Fibroblast of the aortic adventitia (primary cell): ENCODE data around the gene CLCN5. TPM values are rescaled to one million over a fixed set of nuclear protein-coding genes. Genes with fewer than 3 reads are reported as not detected.
A peak's percentile ranks its signal among the peaks of the same experiment; 100 is the strongest.

ENCODE experiments used
- DNase-seq: peaks from one replicate; pipeline ENCODE4 v3.0.0-alpha.2; 2010; ENCODE audit warnings: low read depth
- H3K4me3 ChIP-seq: 2 replicates; pipeline ENCODE4 v1.5.1; 2011; ENCODE audit warnings: low read depth, mild to moderate bottlenecking, control low read depth, low read length, moderate library complexity
- small RNA-seq: library from RNA; depleted of rRNA; stranded (forward); fragments of <200 nt; gene quantifications from one replicate; pipeline ENCODE3, GENCODE V24; 2012
- total RNA-seq: library from RNA; depleted of rRNA; stranded (reverse); fragments of >200 nt; gene quantifications from 2 replicates; pipeline ENCODE4 v1.2.3, GENCODE V29; 2012; ENCODE audit warnings: low replicate concordance
- TF ChIP-seq, protein P1 (sequence below): IDR thresholded peaks from 2 replicates; pipeline ENCODE4 v1.5.1; 2011; ENCODE audit warnings: mild to moderate bottlenecking, low read length, control low read depth, inconsistent platforms; ENCODE audit not compliant: insufficient read depth

CLCN5 gene
- total RNA-seq, 1 donor: 13.5 TPM

DNA sequence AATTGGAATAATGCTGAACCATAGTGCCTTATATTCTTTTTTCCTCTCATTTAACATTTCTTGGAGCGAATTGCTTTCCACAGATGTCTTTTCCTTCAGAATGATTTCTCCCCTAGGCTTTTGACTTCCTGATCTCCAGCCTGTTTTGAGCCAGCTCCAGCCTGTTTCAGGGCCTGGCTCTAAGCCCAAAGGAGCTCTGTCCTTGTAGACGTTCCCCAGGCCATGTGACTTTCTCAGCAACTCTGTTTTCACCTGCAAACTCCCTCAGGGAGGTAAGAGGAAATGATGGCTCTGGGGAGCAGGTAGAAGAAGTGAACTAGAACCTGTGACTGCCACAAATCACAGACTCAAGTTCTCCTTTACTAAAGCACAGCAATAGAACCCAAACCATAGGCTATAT lies 189.3 kb downstream of the CLCN5 start:
- no peak for DNase-seq
- no peak overlapping the region for H3K4me3 ChIP-seq
- TF ChIP-seq, protein P1, sequence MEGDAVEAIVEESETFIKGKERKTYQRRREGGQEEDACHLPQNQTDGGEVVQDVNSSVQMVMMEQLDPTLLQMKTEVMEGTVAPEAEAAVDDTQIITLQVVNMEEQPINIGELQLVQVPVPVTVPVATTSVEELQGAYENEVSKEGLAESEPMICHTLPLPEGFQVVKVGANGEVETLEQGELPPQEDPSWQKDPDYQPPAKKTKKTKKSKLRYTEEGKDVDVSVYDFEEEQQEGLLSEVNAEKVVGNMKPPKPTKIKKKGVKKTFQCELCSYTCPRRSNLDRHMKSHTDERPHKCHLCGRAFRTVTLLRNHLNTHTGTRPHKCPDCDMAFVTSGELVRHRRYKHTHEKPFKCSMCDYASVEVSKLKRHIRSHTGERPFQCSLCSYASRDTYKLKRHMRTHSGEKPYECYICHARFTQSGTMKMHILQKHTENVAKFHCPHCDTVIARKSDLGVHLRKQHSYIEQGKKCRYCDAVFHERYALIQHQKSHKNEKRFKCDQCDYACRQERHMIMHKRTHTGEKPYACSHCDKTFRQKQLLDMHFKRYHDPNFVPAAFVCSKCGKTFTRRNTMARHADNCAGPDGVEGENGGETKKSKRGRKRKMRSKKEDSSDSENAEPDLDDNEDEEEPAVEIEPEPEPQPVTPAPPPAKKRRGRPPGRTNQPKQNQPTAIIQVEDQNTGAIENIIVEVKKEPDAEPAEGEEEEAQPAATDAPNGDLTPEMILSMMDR: no peak

DNA sequence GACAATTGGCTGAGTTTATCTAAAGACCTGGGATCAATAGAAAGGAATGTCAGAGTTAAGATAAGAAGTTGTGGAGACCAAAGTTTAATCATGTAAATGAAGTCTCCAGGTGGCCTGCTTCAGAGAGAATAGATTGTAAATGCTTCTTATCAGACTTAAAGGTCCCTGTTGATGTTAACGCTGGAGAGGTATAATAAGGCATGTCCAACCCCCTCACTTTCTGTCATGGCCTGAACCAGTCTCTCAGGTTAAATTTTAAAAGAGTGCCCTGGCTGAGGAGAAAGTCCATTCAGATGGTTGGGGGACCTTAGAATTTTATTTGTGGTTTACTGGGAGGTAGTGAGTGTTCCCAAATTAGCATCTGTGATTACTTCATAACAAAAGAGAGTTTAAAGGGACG lies 191.7 kb downstream of the CLCN5 start:
- H3K4me3 ChIP-seq: no peak overlapping the region
- no peak for DNase-seq
- TF ChIP-seq, protein P1: no peak

DNA sequence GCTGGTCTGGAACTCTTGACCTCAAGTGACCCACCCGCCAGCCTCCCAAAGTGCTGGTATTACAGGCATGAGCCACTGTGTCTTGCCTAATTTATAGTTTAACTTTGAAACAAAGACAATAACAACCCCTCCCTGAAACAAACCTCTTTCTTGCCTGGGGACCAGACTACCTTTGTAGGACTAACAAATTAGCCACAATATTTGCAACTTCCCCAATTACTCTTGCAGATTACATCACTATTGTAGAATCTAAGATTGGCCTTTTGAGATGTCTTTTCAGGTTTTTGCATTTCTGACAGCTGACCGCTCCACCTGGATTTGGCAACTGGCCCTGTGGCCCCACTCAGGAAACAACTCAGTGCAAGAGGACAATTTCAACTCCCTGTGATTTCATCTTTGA lies 193.6 kb downstream of the CLCN5 start:
- no peak for DNase-seq
- TF ChIP-seq, protein P1: no peak
- no peak overlapping the region for H3K4me3 ChIP-seq

DNA sequence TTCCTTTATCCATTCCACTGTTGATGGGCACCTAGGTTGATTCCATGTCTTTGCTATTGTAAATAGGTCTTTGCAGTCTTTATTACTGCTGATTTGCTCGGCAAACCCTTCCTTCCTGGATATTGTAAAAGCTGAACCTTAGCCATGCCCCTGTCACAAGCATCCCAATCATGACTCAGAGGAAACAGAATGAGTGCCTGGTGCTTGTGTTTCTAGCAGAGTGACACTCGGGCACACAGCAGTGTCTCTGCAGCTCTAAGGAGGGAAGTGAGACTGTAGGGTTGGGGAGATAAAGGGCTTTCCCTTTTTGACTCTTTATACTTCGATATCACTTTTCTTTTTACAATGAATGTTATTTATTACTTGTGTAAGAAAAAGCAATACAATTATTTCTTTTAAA lies 195.1 kb downstream of the CLCN5 start:
- TF ChIP-seq, protein P1: no peak
- DNase-seq: no peak
- H3K4me3 ChIP-seq: no peak overlapping the region

DNA sequence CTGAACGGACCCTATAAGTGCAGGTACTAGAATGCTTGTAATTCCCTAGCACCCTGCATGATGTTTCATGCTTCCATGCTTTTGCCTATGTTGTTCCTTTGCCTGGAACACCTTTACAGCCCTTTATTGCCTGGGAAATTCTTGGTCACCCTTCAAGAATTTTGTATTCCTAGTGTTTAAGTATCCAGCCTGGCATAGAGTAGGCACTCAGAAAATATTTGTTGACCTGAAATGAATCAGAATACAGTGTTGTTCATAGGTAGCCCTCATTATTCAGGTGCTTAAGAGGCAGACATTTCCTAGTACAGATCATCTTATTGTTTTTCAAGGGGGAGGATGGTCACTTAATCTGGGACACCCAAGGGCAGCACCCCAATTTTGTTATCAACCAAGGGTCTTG lies 203.1 kb downstream of the CLCN5 start:
- TF ChIP-seq, protein P1: no peak
- no peak for DNase-seq
- no peak overlapping the region for H3K4me3 ChIP-seq

DNA sequence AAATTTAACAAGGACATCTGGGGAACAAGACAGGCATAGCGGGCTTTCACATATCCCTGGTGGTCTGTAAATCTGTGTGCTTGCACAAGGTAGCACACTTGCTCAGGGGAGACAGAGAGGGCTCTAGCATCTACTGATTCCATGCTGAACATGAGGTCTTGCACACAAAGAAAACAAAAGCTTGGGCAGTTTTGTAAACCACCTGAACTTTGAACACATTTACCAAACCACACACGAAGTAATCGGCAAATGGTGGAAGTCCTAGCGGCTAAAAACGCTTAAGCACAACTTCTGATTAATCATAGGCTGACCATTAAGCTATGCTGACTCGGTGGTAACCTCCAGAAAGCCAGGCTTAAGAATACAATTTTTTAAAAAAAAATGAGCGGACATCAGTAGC lies 225.6 kb downstream of the CLCN5 start:
- no peak overlapping the region for H3K4me3 ChIP-seq
- TF ChIP-seq, protein P1: no peak
- no peak for DNase-seq

Small RNA genes within 50 kb of the gene (small RNA-seq; reads per million reads assigned to genes)
- gene MIR188 (5.9 reads per million, percentile 90 among the genes with 10 or more reads in this experiment), gene MIR362 (281 reads per million, percentile 98 among the genes with 10 or more reads in this experiment), gene MIR500A (86.2 reads per million, percentile 98 among the genes with 10 or more reads in this experiment), gene MIR500B (0.19 reads per million), gene MIR501 (58.4 reads per million, percentile 97 among the genes with 10 or more reads in this experiment), gene MIR502 (142 reads per million, percentile 98 among the genes with 10 or more reads in this experiment), gene MIR532 (1,408 reads per million, percentile 99 among the genes with 10 or more reads in this experiment), gene MIR660 (277 reads per million, percentile 98 among the genes with 10 or more reads in this experiment), gene RNU6-421P (not detected)

Other genes with a start within 250 kb of the CLCN5 start
- not detected in 2 replicates for gene PAGE1, start 226.6 kb upstream of the CLCN5 start, total RNA-seq
- not detected in 2 replicates for gene PAGE4, start 93.3 kb upstream of the CLCN5 start, total RNA-seq
- 2.8 and 2.9 TPM in 2 replicates for gene USP27X, start 43.1 kb upstream of the CLCN5 start, total RNA-seq